IMR-90 (cell line): ENCODE results near the gene ACRBP.

ENCODE experiments used
- MAFK ChIP-seq: IDR thresholded peaks from 2 replicates; pipeline ENCODE4 v1.6.1; 2012; ENCODE audit warnings: low read depth, low read length, improper control_type of control experiment
- POLR2A ChIP-seq: IDR thresholded peaks from 2 replicates; pipeline ENCODE4 v1.6.1; 2012; ENCODE audit warnings: mild to moderate bottlenecking, low read depth, low read length
- RAD21 ChIP-seq: IDR thresholded peaks from 2 replicates; pipeline ENCODE4 v1.6.1; 2012; ENCODE audit warnings: low read length, improper control_type of control experiment
- SMC3 ChIP-seq: fragments of 150-350 bp; IDR thresholded peaks from 2 replicates; pipeline ENCODE4 v1.6.1; 2016; ENCODE audit warnings: low read depth, mild to moderate bottlenecking, antibody characterized with exemption, low read length, moderate library complexity
- USF2 ChIP-seq: fragments of 150-350 bp; IDR thresholded peaks from 2 replicates; pipeline ENCODE4 v1.6.1; 2017; ENCODE audit warnings: mild to moderate bottlenecking, antibody characterized with exemption, low read length, low read depth
- TF ChIP-seq, protein P1 (sequence below): conservative IDR thresholded peaks from 2 replicates; pipeline ENCODE4 v1.5.1; 2012; ENCODE audit warnings: mild to moderate bottlenecking, low read depth, low read length, improper control_type of control experiment

DNA sequence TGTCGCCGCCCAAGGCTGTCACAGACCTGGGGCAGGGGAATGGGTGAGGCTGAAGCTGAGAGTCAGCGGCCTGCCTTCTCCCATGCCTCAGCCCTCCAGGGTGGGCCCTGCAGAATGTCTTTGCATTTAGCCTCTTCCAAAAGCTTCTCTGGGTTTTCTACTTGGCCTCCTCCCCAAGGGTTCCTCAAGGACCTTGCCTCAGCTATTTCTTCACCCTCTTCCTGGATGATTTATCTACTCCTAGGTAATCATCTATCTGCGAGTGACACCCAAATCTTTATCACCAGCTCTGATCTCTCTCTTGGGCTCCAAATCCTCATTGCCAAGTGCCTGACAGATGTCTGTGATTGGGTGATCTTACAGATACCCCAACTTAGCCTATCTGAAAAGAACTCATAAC is 6.7 kb downstream of the ACRBP start:
- TF ChIP-seq, protein P1, sequence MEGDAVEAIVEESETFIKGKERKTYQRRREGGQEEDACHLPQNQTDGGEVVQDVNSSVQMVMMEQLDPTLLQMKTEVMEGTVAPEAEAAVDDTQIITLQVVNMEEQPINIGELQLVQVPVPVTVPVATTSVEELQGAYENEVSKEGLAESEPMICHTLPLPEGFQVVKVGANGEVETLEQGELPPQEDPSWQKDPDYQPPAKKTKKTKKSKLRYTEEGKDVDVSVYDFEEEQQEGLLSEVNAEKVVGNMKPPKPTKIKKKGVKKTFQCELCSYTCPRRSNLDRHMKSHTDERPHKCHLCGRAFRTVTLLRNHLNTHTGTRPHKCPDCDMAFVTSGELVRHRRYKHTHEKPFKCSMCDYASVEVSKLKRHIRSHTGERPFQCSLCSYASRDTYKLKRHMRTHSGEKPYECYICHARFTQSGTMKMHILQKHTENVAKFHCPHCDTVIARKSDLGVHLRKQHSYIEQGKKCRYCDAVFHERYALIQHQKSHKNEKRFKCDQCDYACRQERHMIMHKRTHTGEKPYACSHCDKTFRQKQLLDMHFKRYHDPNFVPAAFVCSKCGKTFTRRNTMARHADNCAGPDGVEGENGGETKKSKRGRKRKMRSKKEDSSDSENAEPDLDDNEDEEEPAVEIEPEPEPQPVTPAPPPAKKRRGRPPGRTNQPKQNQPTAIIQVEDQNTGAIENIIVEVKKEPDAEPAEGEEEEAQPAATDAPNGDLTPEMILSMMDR: no peak
- TF ChIP-seq SMC3: no peak
- no peak for TF ChIP-seq POLR2A
- TF ChIP-seq MAFK: no peak
- no peak for TF ChIP-seq USF2
- no peak for TF ChIP-seq RAD21
